HAP-1 (cell line): ENCODE data around the gene THG1L.
"Not testable (repeated sequence)": the region's sequence is repeated elsewhere in the genome, so short reads cannot be mapped to it uniquely, and the experiment has no call there.

Source experiments
- DNase-seq, 2 experiments: peaks; one replicate each; pipeline ENCODE4 v3.0.0-alpha.2; 2016 to 2020; ENCODE audit warnings: low spot score in 2 of 2
- H3K27me3 ChIP-seq: fragments of 250-450 bp; sonication (Bioruptor Pico); 2 replicates; pipeline ENCODE4 v1.5.1; 2020; ENCODE audit warnings: low read depth, mild to moderate bottlenecking, moderate library complexity
- H3K36me3 ChIP-seq: fragments of 250-450 bp; sonication (Bioruptor Pico); replicated peaks from 2 replicates; pipeline ENCODE4 v1.5.1; 2020; ENCODE audit warnings: mild to moderate bottlenecking
- H3K4me1 ChIP-seq: fragments of 250-450 bp; sonication (Bioruptor Pico); 2 replicates; pipeline ENCODE4 v1.5.1; 2020; ENCODE audit warnings: mild to moderate bottlenecking
- H3K4me3 ChIP-seq: fragments of 250-450 bp; sonication (Bioruptor Pico); 2 replicates; pipeline ENCODE4 v1.5.1; 2020; ENCODE audit warnings: mild to moderate bottlenecking, moderate library complexity
- H3K9me3 ChIP-seq: fragments of 250-450 bp; sonication (Bioruptor Pico); 2 replicates; pipeline ENCODE4 v1.5.1; 2020; ENCODE audit warnings: mild to moderate bottlenecking, moderate library complexity
- in situ Hi-C: fragments of 300-500 bp; cut with MboI; formaldehyde crosslinking; loops from 3 replicates; pipeline ENCODE4 v1.14.3; 2020; ENCODE audit warnings: low sequenced_read_pairs, inconsistent platforms, mixed read lengths

Gene THG1L

DNA sequence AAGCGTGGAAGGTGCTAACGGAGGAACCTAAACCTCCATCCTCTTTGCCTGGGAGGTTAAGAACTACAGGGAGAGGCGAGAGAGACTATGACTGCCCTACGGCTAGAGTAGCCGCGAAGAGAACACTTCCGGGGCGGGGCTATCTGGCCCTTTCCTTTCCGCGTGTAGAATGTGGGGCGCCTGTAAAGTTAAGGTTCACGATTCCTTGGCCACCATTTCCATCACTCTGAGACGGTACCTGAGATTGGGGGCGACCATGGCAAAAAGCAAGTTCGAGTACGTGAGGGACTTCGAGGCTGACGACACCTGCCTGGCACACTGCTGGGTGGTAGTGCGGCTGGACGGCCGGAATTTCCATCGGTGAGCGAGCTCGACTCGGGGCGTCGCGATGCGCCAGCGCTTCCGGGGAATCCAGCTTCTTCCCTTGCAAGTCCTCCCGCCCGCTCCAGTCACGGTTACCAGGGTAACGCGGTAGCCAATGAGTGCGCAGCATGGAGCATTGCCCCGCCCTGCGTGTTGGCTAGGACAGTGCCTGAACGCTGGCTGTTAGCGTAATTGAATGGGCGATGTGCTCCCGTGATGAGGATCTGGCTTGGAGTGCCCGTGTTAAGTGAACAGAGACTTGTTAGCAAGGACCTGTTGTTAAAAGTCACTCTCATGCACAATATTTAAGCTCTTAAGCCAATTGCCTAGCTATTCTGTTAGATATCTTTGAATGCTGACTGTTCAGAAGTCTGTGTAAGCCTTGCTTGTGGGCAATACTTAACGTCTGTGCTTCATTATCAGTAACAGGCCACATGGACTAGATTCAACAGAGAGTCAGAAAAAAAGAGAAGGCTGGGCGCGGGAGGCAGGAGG, at the start of gene THG1L:
THG1L (plus strand) TSS at position 149 of the 858 bp plus-strand sequence; CDS start at position 170, 21 bp downstream.
- peaks cover 11% of the 10 kb centered on the region for H3K36me3 ChIP-seq
- peak within 1 kb of the TSS; percentile 67 for H3K4me3 ChIP-seq
- H3K4me1 ChIP-seq: peaks cover 9% of the 10 kb centered on the region
- peak; percentile 96 to 99 for DNase-seq
- in situ Hi-C loops: no loop called here
- H3K9me3 ChIP-seq: no peaks in the 10 kb centered on the region
- no peaks in the 10 kb centered on the region for H3K27me3 ChIP-seq

DNA sequence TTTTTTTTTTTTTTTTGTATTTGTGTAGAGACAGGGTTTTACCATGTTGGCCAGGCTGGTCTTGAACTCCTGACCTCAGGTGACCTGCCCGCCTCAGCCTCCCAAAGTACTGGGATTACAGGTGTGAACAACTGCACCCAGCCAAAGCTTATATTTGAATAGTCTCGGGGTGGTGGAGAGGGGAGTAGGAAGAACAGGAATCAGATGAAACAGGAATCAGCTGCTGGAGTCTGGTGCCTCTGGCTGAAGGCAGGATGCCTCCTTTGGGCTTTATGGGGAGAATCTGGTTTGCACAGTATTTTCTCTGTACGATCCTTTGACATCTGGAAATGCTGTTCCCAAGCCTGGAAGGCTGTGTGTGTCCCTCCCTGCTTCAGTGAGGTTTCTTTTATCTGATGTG, 49.0 kb upstream of the THG1L start:
- H3K4me1 ChIP-seq: no peaks in the 10 kb centered on the region
- no peak overlapping the region for H3K4me3 ChIP-seq
- no peaks in the 10 kb centered on the region for H3K9me3 ChIP-seq
- no peaks in the 10 kb centered on the region for H3K27me3 ChIP-seq
- in situ Hi-C loops: no loop called here
- DNase-seq: no peak
- H3K36me3 ChIP-seq: no peaks in the 10 kb centered on the region

DNA sequence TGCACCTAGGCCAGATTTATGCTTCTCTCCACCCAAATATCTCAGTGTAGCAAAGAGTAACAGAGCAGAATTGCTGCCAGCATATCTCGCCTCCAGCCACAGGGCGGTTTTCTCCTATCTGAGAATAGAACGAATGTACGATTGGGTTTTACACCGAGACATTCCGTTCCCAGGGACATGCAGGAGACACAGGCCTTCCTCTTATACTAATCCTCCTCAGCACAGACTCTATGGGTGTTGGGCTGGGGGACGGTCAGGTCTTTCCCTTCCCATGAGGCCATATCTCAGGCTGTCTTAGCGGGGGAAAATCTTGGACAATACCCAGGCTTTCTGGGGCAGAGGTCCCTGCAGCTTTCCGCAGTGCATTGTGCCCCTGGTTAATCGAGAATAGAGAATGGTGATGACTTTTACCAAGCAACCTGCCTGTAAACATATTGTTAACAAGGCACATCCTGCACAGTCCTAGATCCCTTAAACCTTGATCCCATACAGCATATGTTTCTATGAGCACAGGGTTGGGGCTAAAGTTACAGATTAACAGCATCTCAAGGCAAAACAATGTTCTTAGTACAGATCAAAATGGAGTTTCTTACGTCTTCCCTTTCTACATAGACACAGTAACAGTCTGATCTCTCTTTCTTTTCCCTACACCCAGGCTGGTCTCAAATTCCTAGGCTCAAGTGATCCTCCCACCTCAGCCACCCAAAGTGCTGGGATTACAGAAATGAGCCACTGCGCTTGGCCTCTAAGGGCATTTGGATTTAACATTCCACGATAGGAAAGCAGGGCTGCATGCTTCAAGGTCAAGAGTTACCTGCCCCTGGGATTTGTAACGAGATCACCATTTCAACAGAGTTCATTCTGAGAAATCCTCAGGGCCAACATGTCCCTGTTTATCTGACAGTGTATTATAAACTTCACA, 44.7 kb upstream of the THG1L start:
- H3K9me3 ChIP-seq, H3K27me3 ChIP-seq, in situ Hi-C loops, H3K4me3 ChIP-seq, H3K4me1 ChIP-seq, DNase-seq, H3K36me3 ChIP-seq: not testable (repeated sequence)

DNA sequence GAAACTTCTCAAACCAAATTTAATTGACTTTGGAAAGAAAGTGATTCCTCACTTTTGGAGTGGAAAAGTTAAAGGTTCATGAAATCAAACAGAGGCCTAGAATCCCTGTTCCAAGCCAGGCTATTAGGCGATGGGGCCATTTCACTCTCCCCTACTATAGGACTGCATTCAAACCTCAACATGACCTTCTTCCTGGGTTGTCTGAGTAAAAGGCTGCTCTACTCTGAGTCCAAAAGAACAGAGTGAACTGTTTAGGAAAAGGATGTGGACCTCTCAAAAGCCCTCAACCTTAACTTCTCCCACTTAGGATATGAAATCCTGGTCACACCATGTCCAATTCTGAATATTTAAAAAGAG, 44.0 kb upstream of the THG1L start:
- DNase-seq: no peak
- H3K4me3 ChIP-seq: no peak overlapping the region
- no peaks in the 10 kb centered on the region for H3K9me3 ChIP-seq
- H3K36me3 ChIP-seq: no peaks in the 10 kb centered on the region
- no peaks in the 10 kb centered on the region for H3K27me3 ChIP-seq
- in situ Hi-C loops: no loop called here
- H3K4me1 ChIP-seq: no peaks in the 10 kb centered on the region

DNA sequence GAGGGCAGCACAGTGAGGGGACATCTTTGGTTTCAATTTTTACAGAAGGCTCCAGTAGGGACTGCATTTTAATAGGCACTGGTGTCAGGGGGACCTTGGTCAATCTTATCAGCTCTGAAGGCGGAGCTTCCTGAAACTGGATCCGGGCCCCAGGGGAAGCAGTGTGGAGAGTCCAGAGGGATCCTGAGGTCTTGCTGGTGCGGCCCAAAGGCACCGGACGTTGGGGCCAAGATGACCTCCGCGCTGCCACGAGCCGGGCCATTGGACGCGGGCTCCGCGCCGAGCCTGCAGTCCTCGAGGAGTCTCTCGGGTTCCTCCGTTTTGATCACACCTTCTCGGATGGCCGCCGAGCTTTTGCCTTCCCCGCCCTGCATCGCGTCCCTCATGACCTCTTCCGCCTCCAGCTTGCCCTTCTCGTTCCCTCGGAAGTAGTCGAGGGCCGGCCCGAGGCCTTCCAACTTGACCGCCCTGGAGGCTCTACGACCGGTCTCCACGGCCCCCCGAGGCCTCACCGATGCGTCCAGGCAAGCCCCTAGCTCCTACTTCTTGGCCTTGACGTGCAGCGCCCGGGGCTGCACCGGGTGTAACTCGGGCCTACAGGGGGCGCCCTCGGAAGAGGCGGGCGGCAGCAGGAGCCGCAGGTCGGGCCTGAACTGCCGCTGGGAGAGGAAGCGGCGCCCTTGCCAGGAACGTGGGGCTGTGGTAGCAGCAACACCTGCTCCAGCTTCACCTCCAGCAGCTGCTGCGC, 41.1 kb upstream of the THG1L start:
- Histone ChIP-seq H3K9me3 (no peaks in the 10 kb centered on the region), H3K4me1 (no peaks in the 10 kb centered on the region), H3K36me3 (no peaks in the 10 kb centered on the region), H3K27me3 (no peaks in the 10 kb centered on the region), H3K4me3 (no peak overlapping the region)
- no peak for DNase-seq
- in situ Hi-C loops: no loop called here

DNA sequence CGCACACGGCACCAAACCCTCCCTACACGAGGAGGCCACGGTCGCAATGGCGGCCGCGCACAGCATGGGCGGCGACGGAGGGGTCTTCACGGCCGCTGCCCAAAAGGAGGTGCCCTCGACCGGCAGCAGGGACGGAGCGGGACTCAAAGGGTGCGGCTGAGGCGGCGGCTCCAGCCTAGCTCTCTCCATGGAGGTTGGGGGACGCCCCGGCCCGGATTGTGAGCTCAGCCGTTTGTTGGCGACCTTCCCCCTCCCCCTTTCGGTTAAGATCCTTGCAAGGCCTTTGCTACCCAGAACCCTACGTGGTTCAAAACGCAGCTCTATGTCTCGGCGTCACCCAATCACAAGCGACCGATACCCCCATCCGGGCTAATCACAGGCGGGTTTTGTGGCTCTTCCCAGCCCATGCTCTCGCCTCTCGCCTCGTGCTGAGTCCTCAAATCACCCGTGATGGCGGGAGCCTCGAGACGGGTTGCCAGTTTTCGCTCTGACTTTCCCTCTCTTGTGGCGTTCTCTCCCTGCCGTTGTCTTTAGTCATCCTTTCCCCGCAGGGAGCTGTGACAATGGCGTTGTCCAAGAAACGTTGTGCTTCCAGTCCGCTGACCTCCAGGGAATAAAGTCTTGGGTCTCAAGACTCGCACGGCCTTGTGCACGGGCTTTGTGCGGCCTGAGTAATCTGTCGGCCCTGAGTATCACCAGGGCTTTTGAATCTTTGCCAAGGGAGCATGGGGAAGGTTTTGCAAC, 40.4 kb upstream of the THG1L start:
- H3K4me3 ChIP-seq: no peak overlapping the region
- H3K4me1 ChIP-seq: no peaks in the 10 kb centered on the region
- DNase-seq: no peak
- no peaks in the 10 kb centered on the region for H3K9me3 ChIP-seq
- H3K27me3 ChIP-seq: no peaks in the 10 kb centered on the region
- in situ Hi-C loops: no loop called here
- no peaks in the 10 kb centered on the region for H3K36me3 ChIP-seq

DNA sequence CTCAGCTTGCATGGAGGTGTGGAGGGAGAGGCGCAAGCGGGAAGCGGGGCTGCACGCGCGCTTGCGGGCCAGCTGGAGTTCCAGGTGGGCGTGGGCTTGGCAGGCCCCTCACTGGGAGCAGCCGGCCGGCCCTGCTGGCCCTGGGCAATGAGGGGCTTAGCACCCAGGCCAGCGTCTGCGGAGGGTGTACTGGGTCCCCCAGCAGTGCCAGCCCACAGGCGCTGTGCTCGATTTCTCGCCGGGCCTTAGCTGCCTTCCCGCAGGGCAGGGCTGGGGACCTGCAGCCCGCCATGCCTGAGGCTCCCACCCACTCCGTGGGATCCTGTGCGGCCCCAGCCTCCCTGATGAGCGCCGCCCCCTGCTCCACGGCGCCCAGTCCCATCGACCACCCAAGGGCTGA, 37.4 kb upstream of the THG1L start:
- in situ Hi-C loops: not testable (repeated sequence)

DNA sequence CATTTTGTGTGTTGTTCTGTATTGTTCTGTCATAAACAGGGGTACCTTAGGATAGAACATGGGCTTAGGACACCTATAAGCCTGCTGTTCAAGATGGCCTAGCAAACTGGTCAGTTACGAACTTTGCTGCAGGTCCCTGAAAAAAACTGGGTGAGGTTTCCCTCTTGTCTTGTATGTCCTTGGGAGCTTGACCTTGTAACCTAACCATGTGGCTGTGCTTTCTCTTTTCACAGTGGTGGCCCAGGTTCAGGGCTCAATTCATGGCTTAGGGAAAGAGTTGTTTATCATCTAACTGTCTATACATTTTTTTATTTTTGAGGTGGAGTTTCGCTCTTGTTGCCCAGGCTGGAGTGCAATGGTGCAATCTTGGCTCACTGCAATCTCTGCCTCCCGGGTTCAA, 35.1 kb upstream of the THG1L start:
- in situ Hi-C loops: not testable (repeated sequence)

More for the DNA sequence above, 37.4 kb upstream of the THG1L start:
- H3K27me3 ChIP-seq, DNase-seq, H3K4me1 ChIP-seq, H3K4me3 ChIP-seq, H3K9me3 ChIP-seq, H3K36me3 ChIP-seq: not testable (repeated sequence)

DNA sequence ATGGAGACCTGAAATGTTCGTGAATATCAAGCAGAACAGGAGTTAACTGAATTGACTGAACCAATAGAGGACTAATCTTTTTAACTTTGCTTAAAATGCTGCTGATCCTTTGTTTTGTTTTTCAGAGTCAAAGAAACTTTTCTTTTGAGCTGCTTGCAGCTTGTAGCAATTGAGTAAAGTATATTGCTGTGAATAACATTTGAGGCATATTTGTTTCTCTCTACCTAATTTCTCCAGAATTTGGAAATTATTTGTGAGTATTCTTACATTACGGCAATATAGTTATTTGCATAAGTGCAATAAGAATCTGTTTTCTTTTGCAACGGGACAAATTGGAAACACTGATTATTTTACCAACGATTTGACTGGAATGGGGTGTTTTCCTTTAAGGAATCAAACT, 32.5 kb upstream of the THG1L start:
- H3K27me3 ChIP-seq, in situ Hi-C loops, DNase-seq, H3K9me3 ChIP-seq, H3K4me1 ChIP-seq, H3K36me3 ChIP-seq, H3K4me3 ChIP-seq: not testable (repeated sequence)

More for the DNA sequence above, 35.1 kb upstream of the THG1L start:
- not testable (repeated sequence) for H3K4me3 ChIP-seq, H3K27me3 ChIP-seq, H3K9me3 ChIP-seq, H3K36me3 ChIP-seq, H3K4me1 ChIP-seq, DNase-seq

DNA sequence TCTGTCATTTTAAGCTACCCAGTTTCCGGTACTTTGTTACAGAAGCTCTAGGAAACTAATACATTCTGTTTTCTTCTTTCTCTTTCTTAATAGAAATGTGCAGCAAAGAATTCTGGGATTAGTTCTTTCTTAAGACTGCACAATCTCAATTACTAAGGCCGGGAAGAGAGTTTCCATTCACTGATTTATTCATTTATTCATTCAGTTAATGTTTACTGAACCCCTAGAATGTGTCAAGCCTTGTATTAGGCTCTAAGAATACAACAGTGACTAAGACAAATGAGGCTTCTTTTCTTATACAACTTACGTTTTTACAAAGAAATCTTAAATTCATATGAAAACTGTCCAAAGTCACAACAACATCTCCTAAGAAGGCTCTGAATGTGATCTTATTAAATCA, 27.5 kb upstream of the THG1L start:
- Histone ChIP-seq H3K9me3 (no peaks in the 10 kb centered on the region), H3K36me3 (no peaks in the 10 kb centered on the region), H3K4me1 (no peaks in the 10 kb centered on the region), H3K27me3 (no peaks in the 10 kb centered on the region), H3K4me3 (no peak overlapping the region)
- DNase-seq: no peak
- in situ Hi-C loops: no loop called here

DNA sequence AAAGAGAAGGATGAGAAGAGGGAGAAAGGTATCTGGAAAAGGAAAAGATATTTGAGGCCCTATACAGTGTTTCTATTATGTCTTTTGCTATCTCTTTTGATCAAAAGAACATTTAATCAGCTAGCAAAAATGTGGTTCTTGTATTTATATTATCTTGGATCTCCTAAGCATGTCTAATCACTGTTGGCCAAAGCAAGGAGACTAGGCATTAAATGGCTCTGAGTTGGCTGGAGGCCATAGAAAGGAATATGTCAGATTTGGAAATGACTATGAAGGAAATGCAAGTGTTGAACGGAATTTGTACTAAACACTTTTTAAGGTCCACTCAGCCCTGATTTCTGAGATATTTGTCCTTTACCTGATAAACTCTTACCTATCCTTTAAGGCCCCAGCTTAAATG, 22.4 kb upstream of the THG1L start:
- Histone ChIP-seq H3K27me3 (no peaks in the 10 kb centered on the region), H3K36me3 (no peaks in the 10 kb centered on the region), H3K4me1 (no peaks in the 10 kb centered on the region), H3K4me3 (no peak overlapping the region), H3K9me3 (no peaks in the 10 kb centered on the region)
- in situ Hi-C loops: no loop called here
- no peak for DNase-seq

DNA sequence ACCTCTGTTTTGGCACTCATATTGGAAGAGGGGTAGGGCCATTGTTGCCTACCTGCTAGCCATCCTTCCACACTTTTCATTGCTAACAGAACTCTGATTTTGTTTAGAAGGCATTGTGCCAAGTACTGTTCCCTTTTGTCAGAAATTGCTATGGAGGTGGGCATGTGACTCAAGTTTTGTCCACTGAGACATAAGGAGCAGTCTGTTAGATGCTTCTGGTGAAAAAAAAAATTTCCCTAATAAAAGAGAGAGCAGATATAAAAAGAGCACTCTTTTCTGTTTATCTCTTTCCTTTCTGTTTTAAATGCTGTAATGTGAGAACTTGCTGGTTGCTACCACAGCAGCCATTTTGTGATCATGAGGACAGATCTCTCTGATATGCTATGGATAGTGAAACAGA, 21.9 kb upstream of the THG1L start:
- H3K4me3 ChIP-seq: no peak overlapping the region
- DNase-seq: no peak
- in situ Hi-C loops: no loop called here
- H3K27me3 ChIP-seq: no peaks in the 10 kb centered on the region
- H3K9me3 ChIP-seq: no peaks in the 10 kb centered on the region
- no peaks in the 10 kb centered on the region for H3K4me1 ChIP-seq
- no peaks in the 10 kb centered on the region for H3K36me3 ChIP-seq

DNA sequence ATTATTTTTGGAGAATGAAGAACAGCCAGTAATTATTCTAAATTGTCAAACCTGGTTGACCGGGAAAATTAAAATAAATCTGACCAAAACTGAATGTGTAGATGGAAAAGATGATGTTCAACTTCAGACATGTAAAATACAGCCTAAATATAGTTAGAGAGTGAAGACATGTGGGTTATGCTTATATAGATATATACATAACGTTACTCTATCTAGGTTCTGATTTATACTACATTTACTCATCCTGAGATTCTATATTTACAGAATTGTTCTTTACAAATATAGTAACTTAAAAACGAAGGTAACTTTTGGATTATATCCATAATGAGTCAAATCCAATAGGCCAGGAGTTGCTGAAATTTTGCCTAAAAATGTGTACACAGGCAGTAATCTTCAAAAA, 20.8 kb upstream of the THG1L start:
- H3K9me3 ChIP-seq: no peaks in the 10 kb centered on the region
- no peaks in the 10 kb centered on the region for H3K36me3 ChIP-seq
- in situ Hi-C loops: no loop called here
- no peak overlapping the region for H3K4me3 ChIP-seq
- no peaks in the 10 kb centered on the region for H3K27me3 ChIP-seq
- no peak for DNase-seq
- no peaks in the 10 kb centered on the region for H3K4me1 ChIP-seq
